Stomach (tissue), 9 donors: Measurements from ENCODE around the gene BBX. TPM values are rescaled to one million over a fixed set of nuclear protein-coding genes. Genes with fewer than 3 reads are reported as not detected.

Experiments used
- DNase-seq, 2 donors: peaks; one replicate each; pipeline versions ENCODE4 v3.0.0 to v3.0.0-alpha.2; 2013 to 2019
- H3K27ac ChIP-seq, 5 donors: fragments of 200-600 bp in 4 of 5; sonication (generic) in 4 of 5; one replicate each; pipeline ENCODE4 v1.5.1; 2013 to 2019; ENCODE audit warnings: mild to moderate bottlenecking in 1 of 5, moderate library complexity in 1 of 5
- H3K27me3 ChIP-seq, 3 donors: fragments of 200-600 bp; sonication (generic); one replicate each; pipeline ENCODE4 v1.5.1; 2017 to 2019; ENCODE audit warnings: mixed run types in 1 of 3
- H3K36me3 ChIP-seq, 4 donors: fragments of 200-600 bp; sonication (generic); 1 replicate in 3 of 4; 2 replicates in 1 of 4; pipeline ENCODE4 v1.5.1; 2016 to 2019
- H3K4me1 ChIP-seq, 4 donors: fragments of 200-600 bp; sonication (generic); one replicate each; pipeline ENCODE4 v1.5.1; 2016 to 2019
- H3K4me3 ChIP-seq, 4 donors: fragments of 200-600 bp; sonication (generic) in 3 of 4; one replicate each; pipeline ENCODE4 v1.5.1; 2016 to 2019; ENCODE audit warnings: mild to moderate bottlenecking in 1 of 4
- H3K9me3 ChIP-seq, 4 donors: fragments of 200-600 bp; sonication (generic); one replicate each; pipeline ENCODE4 v1.5.1; 2016 to 2019
- EP300 ChIP-seq: sonication (generic); formaldehyde crosslinking; IDR thresholded peaks from one replicate; pipeline ENCODE4 v1.6.1; 2017; ENCODE audit warnings: antibody characterized with exemption
- POLR2A ChIP-seq, 4 donors: fragments of 450-650 bp; IDR thresholded peaks; one replicate each; pipeline ENCODE4 v1.6.1; 2016; ENCODE audit warnings: antibody characterized with exemption in 4 of 4, control low read depth in 2 of 4, mild to moderate bottlenecking in 1 of 4, moderate library complexity in 1 of 4
- POLR2AphosphoS5 ChIP-seq, 3 donors: sonication (generic); formaldehyde crosslinking; IDR thresholded peaks; one replicate each; pipeline ENCODE4 v1.6.1; 2016; ENCODE audit warnings: antibody characterized with exemption in 3 of 3
- WGBS, 5 donors: extraction: QIAGEN DNeasy Blood & Tissue Kit in 3 of 5; methylation state at CpG; one replicate each; pipeline versions ENCODE4 v1.1.5 to v1.1.7; 2013 to 2018; 5-methylcytosine and 5-hydroxymethylcytosine counted together
- intact Hi-C: fragments of 100-400 bp; cut with DNase I; formaldehyde crosslinking; loops from one replicate; pipeline ENCODE4 v1.15.1; 2023; ENCODE audit warnings: low total_unique reads
- polyA plus RNA-seq, 3 donors: library from polyadenylated mRNA; stranded (reverse); fragments of 200-250 nt; gene quantifications; one replicate each; pipeline ENCODE4 v1.2.3, GENCODE V29; 2013
- total RNA-seq, 5 donors: library from RNA; depleted of rRNA; stranded (reverse); fragments of >200 nt; gene quantifications; one replicate each; pipeline versions ENCODE4 v1.1.0 to v1.2.3, GENCODE V29; 2014 to 2016
- TF ChIP-seq, protein P1 (sequence below), 7 experiments: fragments of 450-650 bp in 4 of 7; fragments of 200-600 bp in 3 of 7; sonication (generic) in 3 of 7; IDR thresholded peaks; one replicate each; pipeline ENCODE4 v1.5.1; 2016 to 2019; ENCODE audit warnings: antibody characterized with exemption in 7 of 7, control low read depth in 2 of 7, mild to moderate bottlenecking in 1 of 7
- donor health status: healthy with polysubstance abuse.
- donor health status: Bipolar disorder and iron deficiency.
- donor health status: healthy.

The BBX gene
- total and polyA plus RNA-seq, 8 donors: 4.6 to 81.1 (median 45.2) TPM

DNA sequence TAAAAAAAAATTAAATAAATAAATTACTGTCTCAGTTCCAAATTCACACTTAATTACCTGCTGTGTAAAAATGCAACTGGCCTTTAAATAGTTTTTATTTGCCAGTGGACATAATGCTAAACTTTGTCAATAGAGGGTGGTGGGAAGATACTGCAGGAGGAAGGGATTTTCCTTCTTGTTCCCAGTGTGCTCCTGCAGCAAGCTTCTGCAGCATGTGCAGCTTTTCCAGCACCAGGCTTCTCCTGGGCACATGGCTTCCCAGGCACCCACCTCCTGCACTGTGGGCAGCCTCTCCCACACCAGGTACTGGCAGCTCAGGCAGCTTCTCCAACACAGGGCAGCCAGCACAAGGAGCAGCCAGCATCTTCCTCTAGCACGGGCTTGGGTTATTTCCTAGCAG lies 29.6 kb upstream of the BBX start:
- Histone ChIP-seq H3K4me3 (no peak overlapping the region), H3K9me3 (no peaks in the 10 kb centered on the region), H3K4me1 (no peaks in the 10 kb centered on the region), H3K27me3 (no peaks in the 10 kb centered on the region), H3K27ac (no peak overlapping the region), H3K36me3 (no peaks in the 10 kb centered on the region)
- intact Hi-C loops: no loop called here
- WGBS, 5 donors: 57 to 80% (median 67%) methylated on average over 1 of the region's 1 CpG
- DNase-seq: no peak
- TF ChIP-seq POLR2A (IDR thresholded peaks at IDR 0.05) (no peak), EP300 (no peak), POLR2AphosphoS5 (IDR thresholded peaks at IDR 0.05) (no peak)
- TF ChIP-seq, protein P1, sequence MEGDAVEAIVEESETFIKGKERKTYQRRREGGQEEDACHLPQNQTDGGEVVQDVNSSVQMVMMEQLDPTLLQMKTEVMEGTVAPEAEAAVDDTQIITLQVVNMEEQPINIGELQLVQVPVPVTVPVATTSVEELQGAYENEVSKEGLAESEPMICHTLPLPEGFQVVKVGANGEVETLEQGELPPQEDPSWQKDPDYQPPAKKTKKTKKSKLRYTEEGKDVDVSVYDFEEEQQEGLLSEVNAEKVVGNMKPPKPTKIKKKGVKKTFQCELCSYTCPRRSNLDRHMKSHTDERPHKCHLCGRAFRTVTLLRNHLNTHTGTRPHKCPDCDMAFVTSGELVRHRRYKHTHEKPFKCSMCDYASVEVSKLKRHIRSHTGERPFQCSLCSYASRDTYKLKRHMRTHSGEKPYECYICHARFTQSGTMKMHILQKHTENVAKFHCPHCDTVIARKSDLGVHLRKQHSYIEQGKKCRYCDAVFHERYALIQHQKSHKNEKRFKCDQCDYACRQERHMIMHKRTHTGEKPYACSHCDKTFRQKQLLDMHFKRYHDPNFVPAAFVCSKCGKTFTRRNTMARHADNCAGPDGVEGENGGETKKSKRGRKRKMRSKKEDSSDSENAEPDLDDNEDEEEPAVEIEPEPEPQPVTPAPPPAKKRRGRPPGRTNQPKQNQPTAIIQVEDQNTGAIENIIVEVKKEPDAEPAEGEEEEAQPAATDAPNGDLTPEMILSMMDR (IDR thresholded peaks at IDR 0.05): no peak

- no peaks in the 10 kb centered on the region for H3K4me1 ChIP-seq
- H3K9me3 ChIP-seq: no peaks in the 10 kb centered on the region
- TF ChIP-seq EP300: no peak
- H3K27ac ChIP-seq: no peak overlapping the region
- WGBS, 5 donors: 91 to 97% (median 95%) methylated on average over 3 of the region's 3 CpGs
- no peak overlapping the region for H3K4me3 ChIP-seq
- no peak for DNase-seq
- H3K27me3 ChIP-seq: no peaks in the 10 kb centered on the region
- intact Hi-C loops: no loop called here
- H3K36me3 ChIP-seq: no peaks in the 10 kb centered on the region
These were observed 25.9 kb upstream of the BBX start for GRCh38 chr3:107496855-107497254.

DNA sequence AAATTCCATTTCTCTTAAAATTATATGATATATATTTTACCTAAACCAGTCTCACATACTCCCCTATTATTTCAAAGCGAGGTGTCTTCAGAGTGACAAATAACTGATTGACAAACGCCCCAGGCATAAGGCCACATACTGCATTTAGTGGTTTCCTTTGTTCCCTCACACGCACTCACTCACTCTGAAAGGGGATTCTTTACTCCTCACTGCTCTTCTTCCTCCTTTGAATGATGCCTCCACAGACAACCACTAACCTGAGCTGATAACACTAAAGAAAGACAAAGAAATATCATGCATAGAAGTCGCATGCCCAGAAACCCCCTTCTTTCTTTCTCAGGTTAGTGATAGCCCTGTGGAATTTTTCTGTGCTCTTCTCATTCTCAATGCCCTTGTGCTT lies 24.1 kb upstream of the BBX start:
- intact Hi-C loops: no loop called here
- Histone ChIP-seq H3K27ac (no peak overlapping the region), H3K27me3 (no peaks in the 10 kb centered on the region), H3K9me3 (no peaks in the 10 kb centered on the region), H3K36me3 (no peaks in the 10 kb centered on the region), H3K4me3 (no peak overlapping the region), H3K4me1 (no peaks in the 10 kb centered on the region)
- 78 to 85% (median 85%) methylated on average over 4 of the region's 4 CpGs for WGBS, 5 donors
- TF ChIP-seq EP300 (no peak), POLR2A (IDR thresholded peaks at IDR 0.05) (no peak), POLR2AphosphoS5 (IDR thresholded peaks at IDR 0.05) (no peak)
- TF ChIP-seq, protein P1 (IDR thresholded peaks at IDR 0.05): no peak
- no peak for DNase-seq

DNA sequence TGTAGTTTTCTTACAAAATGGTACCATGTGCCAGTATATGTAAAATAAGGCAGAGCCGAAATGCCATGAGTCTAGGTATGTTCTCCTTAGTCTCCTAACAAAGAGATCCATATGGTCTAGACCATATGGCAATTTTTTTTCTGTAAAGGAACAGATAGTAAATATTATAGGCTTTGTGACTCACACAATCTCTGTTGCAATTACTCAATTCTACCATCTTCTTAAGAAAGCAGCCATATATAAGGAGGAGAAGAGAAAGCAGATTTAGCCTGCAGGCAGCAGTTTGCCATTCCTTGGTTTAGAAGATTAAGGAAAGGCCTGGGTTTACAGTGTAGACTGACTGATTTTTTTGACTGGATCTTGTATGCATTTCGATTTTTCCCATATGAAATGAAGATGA lies 16.3 kb upstream of the BBX start:
- no peak for DNase-seq
- intact Hi-C loops: no loop called here

GRCh38 chr3:107508331-107508730 lies 14.4 kb upstream of the BBX start:
- DNase-seq: no peak
- no peaks in the 10 kb centered on the region for H3K9me3 ChIP-seq
- intact Hi-C loops: no loop called here
- H3K27ac ChIP-seq: no peak overlapping the region
- TF ChIP-seq POLR2A (IDR thresholded peaks at IDR 0.05) (no peak), EP300 (no peak), POLR2AphosphoS5 (IDR thresholded peaks at IDR 0.05) (no peak)
- TF ChIP-seq, protein P1 (IDR thresholded peaks at IDR 0.05): no peak
- H3K27me3 ChIP-seq: no peaks in the 10 kb centered on the region
- no peaks in the 10 kb centered on the region for H3K36me3 ChIP-seq
- H3K4me1 ChIP-seq: no peaks in the 10 kb centered on the region
- H3K4me3 ChIP-seq: no peak overlapping the region
- 89 to 100% (median 96%) methylated on average over 2 of the region's 2 CpGs for WGBS, 5 donors

More for the DNA sequence above, 16.3 kb upstream of the BBX start:
- WGBS, 5 donors: 72 to 93% (median 85%) methylated on average over 2 of the region's 2 CpGs
- Histone ChIP-seq H3K4me3 (no peak overlapping the region), H3K27me3 (no peaks in the 10 kb centered on the region), H3K4me1 (no peaks in the 10 kb centered on the region), H3K9me3 (no peaks in the 10 kb centered on the region), H3K27ac (no peak overlapping the region), H3K36me3 (no peaks in the 10 kb centered on the region)
- no peak for TF ChIP-seq EP300
- no peak for TF ChIP-seq POLR2A (IDR thresholded peaks at IDR 0.05)
- no peak for TF ChIP-seq POLR2AphosphoS5 (IDR thresholded peaks at IDR 0.05)
- TF ChIP-seq, protein P1 (IDR thresholded peaks at IDR 0.05): no peak
